Upper lobe of right lung (tissue), 1 donor: ENCODE data around the gene C8A. TPM values are rescaled to one million over a fixed set of nuclear protein-coding genes. Genes with fewer than 3 reads are reported as not detected.

Experiments used
- ATAC-seq: fragments of 200-7000 bp; cut with Tn5 transposase; one replicate; pipeline ENCODE4 v1.9.1; 2020; ENCODE audit warnings: mild to moderate bottlenecking, moderate library complexity
- DNase-seq: peaks from one replicate; pipeline ENCODE4 v3.0.0-alpha.2; 2020
- H3K27ac ChIP-seq: fragments of 200-600 bp; one replicate; pipeline ENCODE4 v1.8.0; 2022
- H3K27me3 ChIP-seq: fragments of 200-600 bp; one replicate; pipeline ENCODE4 v1.8.0; 2022; ENCODE audit warnings: mild to moderate bottlenecking
- H3K36me3 ChIP-seq: fragments of 200-600 bp; one replicate; pipeline ENCODE4 v1.8.0; 2022
- H3K4me1 ChIP-seq: fragments of 200-600 bp; one replicate; pipeline ENCODE4 v1.8.0; 2022
- H3K4me3 ChIP-seq: fragments of 200-600 bp; one replicate; pipeline ENCODE4 v1.8.0; 2022; ENCODE audit warnings: mild to moderate bottlenecking
- H3K9me3 ChIP-seq: fragments of 200-600 bp; one replicate; pipeline ENCODE4 v1.8.0; 2022
- CTCF ChIP-seq: fragments of 200-600 bp; IDR thresholded peaks from one replicate; pipeline ENCODE4 v1.8.0; 2022; ENCODE audit warnings: antibody characterized with exemption
- intact Hi-C: fragments of 100-400 bp; cut with DNase I; formaldehyde crosslinking; loops from one replicate; pipeline ENCODE4 v1.11.0; 2022
- total RNA-seq: library from RNA; stranded (reverse); fragmentation: NEBNext Ultra II Directional; extraction: Animal tissue kit (Norgen Biotek cat#: 25700); gene quantifications from one replicate; pipeline ENCODE4 v1.2.1, GENCODE V29; 2021
- donor health status: DM: no; HTN: yes; CAD: no; lungs with severe emphysema.

Gene C8A
- total RNA-seq, 1 donor from 2014 or later: not detected

GRCh38 chr1:56831871-56832693, 22.5 kb upstream of the C8A start:
- intact Hi-C loops: no loop called here
- H3K27ac ChIP-seq: no peak overlapping the region
- ATAC-seq (peak; percentile 88), DNase-seq (peak; percentile 69)
- no peaks in the 10 kb centered on the region for H3K4me1 ChIP-seq
- peak; percentile 98 for TF ChIP-seq CTCF
- H3K36me3 ChIP-seq: no peaks in the 10 kb centered on the region
- peaks cover 13% of the 10 kb centered on the region for H3K27me3 ChIP-seq
- peak overlapping the region; percentile 12 for H3K4me3 ChIP-seq
- H3K9me3 ChIP-seq: no peaks in the 10 kb centered on the region

GRCh38 chr1:56833088-56833487, 21.5 kb upstream of the C8A start:
- no peak for TF ChIP-seq CTCF
- no peak for DNase-seq
- intact Hi-C loops: no loop called here
- H3K9me3 ChIP-seq: no peaks in the 10 kb centered on the region
- ATAC-seq: no peak
- H3K27ac ChIP-seq: no peak overlapping the region
- H3K36me3 ChIP-seq: no peaks in the 10 kb centered on the region
- no peak overlapping the region for H3K4me3 ChIP-seq
- H3K27me3 ChIP-seq: peaks cover 12% of the 10 kb centered on the region
- H3K4me1 ChIP-seq: no peaks in the 10 kb centered on the region

- DNase-seq (no peak), ATAC-seq (no peak)
- Histone ChIP-seq H3K36me3 (no peaks in the 10 kb centered on the region), H3K4me3 (no peak overlapping the region), H3K27ac (no peak overlapping the region), H3K27me3 (peaks cover 4% of the 10 kb centered on the region), H3K9me3 (no peaks in the 10 kb centered on the region), H3K4me1 (no peaks in the 10 kb centered on the region)
- no peak for TF ChIP-seq CTCF
- intact Hi-C loops: no loop called here
Observed at GRCh38 chr1:56834137-56834900, 20.3 kb upstream of the C8A start.

GRCh38 chr1:56835657-56836056, 18.9 kb upstream of the C8A start:
- no peaks in the 10 kb centered on the region for H3K9me3 ChIP-seq
- H3K27ac ChIP-seq: no peak overlapping the region
- DNase-seq (no peak), ATAC-seq (no peak)
- no peak overlapping the region for H3K4me3 ChIP-seq
- TF ChIP-seq CTCF: no peak
- no peaks in the 10 kb centered on the region for H3K4me1 ChIP-seq
- H3K27me3 ChIP-seq: peaks cover 4% of the 10 kb centered on the region
- intact Hi-C loops: no loop called here
- no peaks in the 10 kb centered on the region for H3K36me3 ChIP-seq

- Histone ChIP-seq H3K36me3 (no peaks in the 10 kb centered on the region), H3K9me3 (no peaks in the 10 kb centered on the region), H3K27ac (no peak overlapping the region), H3K4me1 (no peaks in the 10 kb centered on the region), H3K27me3 (peaks cover 1% of the 10 kb centered on the region), H3K4me3 (no peak overlapping the region)
- no peak for TF ChIP-seq CTCF
- ATAC-seq (no peak), DNase-seq (no peak)
- intact Hi-C loops: no loop called here
Observed at GRCh38 chr1:56836359-56836758, 18.2 kb upstream of the C8A start.
